ENCODE measurements around the gene IGFL4.
"Not testable (repeated sequence)": the region's sequence is repeated elsewhere in the genome, so short reads cannot be mapped to it uniquely, and the experiment has no call there.

DNA sequence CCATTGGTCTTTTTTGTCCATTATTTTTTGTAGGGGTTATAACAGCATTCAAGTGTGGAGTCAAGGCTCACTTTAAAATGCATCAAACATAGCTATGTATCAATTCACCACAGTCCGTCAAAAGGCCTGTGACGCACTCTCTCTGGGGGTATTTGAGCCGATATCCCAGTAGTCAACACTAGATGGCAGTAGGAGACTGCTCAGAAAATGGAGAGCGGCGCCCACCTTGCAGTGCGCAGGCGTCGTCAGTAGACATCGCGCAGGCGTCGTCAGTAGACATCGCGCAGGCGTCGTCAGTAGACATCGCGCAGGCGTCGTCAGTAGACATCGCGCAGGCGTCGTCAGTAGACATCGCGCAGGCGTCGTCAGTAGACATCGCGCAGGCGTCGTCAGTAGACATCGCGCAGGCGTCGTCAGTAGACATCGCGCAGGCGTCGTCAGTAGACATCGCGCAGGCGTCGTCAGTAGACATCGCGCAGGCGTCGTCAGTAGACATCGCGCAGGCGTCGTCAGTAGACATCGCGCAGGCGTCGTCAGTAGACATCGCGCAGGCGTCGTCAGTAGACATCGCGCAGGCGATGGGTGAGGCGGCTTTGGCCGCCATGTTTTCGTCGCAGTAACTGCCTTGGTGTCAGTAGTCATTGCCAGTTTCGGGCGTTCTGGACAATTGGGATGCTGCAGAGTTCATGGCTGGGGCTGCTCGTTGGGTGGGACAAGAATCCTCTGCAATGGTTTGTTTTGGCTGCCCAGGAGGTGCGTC lies 38.0 kb upstream of the IGFL4 start:
- TF ChIP-seq, protein P1, sequence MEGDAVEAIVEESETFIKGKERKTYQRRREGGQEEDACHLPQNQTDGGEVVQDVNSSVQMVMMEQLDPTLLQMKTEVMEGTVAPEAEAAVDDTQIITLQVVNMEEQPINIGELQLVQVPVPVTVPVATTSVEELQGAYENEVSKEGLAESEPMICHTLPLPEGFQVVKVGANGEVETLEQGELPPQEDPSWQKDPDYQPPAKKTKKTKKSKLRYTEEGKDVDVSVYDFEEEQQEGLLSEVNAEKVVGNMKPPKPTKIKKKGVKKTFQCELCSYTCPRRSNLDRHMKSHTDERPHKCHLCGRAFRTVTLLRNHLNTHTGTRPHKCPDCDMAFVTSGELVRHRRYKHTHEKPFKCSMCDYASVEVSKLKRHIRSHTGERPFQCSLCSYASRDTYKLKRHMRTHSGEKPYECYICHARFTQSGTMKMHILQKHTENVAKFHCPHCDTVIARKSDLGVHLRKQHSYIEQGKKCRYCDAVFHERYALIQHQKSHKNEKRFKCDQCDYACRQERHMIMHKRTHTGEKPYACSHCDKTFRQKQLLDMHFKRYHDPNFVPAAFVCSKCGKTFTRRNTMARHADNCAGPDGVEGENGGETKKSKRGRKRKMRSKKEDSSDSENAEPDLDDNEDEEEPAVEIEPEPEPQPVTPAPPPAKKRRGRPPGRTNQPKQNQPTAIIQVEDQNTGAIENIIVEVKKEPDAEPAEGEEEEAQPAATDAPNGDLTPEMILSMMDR (IDR thresholded peaks at IDR 0.05 in 2 of 3, conservative IDR thresholded peaks at IDR 0.05 in 1 of 3; ENCODE audit: control insufficient read depth in 2 of 3, extremely low read depth in 1 of 3, insufficient read depth in 1 of 3, low read depth in 3 of 3, low read length in 3 of 3), result peak; percentile 41 to 42 (median 41)
- not testable (repeated sequence) for TF ChIP-seq EP300 (IDR thresholded peaks at IDR 0.05; ENCODE audit: borderline replicate concordance in 1 of 2, control insufficient read depth in 1 of 2, low read depth in 2 of 2, low read length in 2 of 2); TCF12 (IDR thresholded peaks at IDR 0.05; ENCODE audit: low read depth, low read length); SMARCA5 (IDR thresholded peaks at IDR 0.05); PAX5 (IDR thresholded peaks at IDR 0.05; ENCODE audit: borderline replicate concordance, low read depth, low read length); POLR2AphosphoS5 (IDR thresholded peaks at IDR 0.05; ENCODE audit: low read length); MXI1 (IDR thresholded peaks at IDR 0.05; ENCODE audit: low read depth, low read length); EGR1 (IDR thresholded peaks at IDR 0.05; ENCODE audit: borderline replicate concordance in 1 of 2, low read depth in 2 of 2, low read length in 2 of 2); SRF (IDR thresholded peaks at IDR 0.05; ENCODE audit: low read depth in 2 of 2, low read length in 2 of 2); NRF1 (conservative IDR thresholded peaks at IDR 0.05; ENCODE audit: low read depth, low read length)
- peak; percentile 39; the same call in 1 of the 2 replicates for TF ChIP-seq SMC3 (IDR thresholded peaks at IDR 0.05; ENCODE audit: borderline replicate concordance, low read length)
- TF ChIP-seq, protein P2, sequence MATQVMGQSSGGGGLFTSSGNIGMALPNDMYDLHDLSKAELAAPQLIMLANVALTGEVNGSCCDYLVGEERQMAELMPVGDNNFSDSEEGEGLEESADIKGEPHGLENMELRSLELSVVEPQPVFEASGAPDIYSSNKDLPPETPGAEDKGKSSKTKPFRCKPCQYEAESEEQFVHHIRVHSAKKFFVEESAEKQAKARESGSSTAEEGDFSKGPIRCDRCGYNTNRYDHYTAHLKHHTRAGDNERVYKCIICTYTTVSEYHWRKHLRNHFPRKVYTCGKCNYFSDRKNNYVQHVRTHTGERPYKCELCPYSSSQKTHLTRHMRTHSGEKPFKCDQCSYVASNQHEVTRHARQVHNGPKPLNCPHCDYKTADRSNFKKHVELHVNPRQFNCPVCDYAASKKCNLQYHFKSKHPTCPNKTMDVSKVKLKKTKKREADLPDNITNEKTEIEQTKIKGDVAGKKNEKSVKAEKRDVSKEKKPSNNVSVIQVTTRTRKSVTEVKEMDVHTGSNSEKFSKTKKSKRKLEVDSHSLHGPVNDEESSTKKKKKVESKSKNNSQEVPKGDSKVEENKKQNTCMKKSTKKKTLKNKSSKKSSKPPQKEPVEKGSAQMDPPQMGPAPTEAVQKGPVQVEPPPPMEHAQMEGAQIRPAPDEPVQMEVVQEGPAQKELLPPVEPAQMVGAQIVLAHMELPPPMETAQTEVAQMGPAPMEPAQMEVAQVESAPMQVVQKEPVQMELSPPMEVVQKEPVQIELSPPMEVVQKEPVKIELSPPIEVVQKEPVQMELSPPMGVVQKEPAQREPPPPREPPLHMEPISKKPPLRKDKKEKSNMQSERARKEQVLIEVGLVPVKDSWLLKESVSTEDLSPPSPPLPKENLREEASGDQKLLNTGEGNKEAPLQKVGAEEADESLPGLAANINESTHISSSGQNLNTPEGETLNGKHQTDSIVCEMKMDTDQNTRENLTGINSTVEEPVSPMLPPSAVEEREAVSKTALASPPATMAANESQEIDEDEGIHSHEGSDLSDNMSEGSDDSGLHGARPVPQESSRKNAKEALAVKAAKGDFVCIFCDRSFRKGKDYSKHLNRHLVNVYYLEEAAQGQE (IDR thresholded peaks at IDR 0.05; ENCODE audit: low read depth, low read length), result not testable (repeated sequence)
- TF ChIP-seq, protein P3, sequence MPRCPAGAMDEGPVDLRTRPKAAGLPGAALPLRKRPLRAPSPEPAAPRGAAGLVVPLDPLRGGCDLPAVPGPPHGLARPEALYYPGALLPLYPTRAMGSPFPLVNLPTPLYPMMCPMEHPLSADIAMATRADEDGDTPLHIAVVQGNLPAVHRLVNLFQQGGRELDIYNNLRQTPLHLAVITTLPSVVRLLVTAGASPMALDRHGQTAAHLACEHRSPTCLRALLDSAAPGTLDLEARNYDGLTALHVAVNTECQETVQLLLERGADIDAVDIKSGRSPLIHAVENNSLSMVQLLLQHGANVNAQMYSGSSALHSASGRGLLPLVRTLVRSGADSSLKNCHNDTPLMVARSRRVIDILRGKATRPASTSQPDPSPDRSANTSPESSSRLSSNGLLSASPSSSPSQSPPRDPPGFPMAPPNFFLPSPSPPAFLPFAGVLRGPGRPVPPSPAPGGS (IDR thresholded peaks at IDR 0.05; ENCODE audit: borderline replicate concordance, insufficient read depth, low read depth, low read length, poor library complexity, severe bottlenecking), result not testable (repeated sequence)
- TF ChIP-seq, protein P4, sequence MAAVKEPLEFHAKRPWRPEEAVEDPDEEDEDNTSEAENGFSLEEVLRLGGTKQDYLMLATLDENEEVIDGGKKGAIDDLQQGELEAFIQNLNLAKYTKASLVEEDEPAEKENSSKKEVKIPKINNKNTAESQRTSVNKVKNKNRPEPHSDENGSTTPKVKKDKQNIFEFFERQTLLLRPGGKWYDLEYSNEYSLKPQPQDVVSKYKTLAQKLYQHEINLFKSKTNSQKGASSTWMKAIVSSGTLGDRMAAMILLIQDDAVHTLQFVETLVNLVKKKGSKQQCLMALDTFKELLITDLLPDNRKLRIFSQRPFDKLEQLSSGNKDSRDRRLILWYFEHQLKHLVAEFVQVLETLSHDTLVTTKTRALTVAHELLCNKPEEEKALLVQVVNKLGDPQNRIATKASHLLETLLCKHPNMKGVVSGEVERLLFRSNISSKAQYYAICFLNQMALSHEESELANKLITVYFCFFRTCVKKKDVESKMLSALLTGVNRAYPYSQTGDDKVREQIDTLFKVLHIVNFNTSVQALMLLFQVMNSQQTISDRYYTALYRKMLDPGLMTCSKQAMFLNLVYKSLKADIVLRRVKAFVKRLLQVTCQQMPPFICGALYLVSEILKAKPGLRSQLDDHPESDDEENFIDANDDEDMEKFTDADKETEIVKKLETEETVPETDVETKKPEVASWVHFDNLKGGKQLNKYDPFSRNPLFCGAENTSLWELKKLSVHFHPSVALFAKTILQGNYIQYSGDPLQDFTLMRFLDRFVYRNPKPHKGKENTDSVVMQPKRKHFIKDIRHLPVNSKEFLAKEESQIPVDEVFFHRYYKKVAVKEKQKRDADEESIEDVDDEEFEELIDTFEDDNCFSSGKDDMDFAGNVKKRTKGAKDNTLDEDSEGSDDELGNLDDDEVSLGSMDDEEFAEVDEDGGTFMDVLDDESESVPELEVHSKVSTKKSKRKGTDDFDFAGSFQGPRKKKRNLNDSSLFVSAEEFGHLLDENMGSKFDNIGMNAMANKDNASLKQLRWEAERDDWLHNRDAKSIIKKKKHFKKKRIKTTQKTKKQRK (IDR thresholded peaks at IDR 0.05; ENCODE audit: low read depth, low read length), result not testable (repeated sequence)

Measured in GM12878 (cell line).